SK-N-MC (cell line): ENCODE results near the gene BRD3.

Source experiments
- EZH2 ChIP-seq: fragments of 200-600 bp; sonication (generic); IDR thresholded peaks from one replicate; pipeline ENCODE4 v1.6.1; 2017; ENCODE audit warnings: antibody characterized with exemption
- POLR2AphosphoS5 ChIP-seq: IDR thresholded peaks from 2 replicates; pipeline ENCODE4 v1.6.1; 2012; ENCODE audit warnings: mild to moderate bottlenecking, low read depth, low read length, borderline replicate concordance

- no peak for TF ChIP-seq POLR2AphosphoS5
- TF ChIP-seq EZH2 = no peak
Measured at GRCh38 chr9:133999851-134000265, 68.0 kb downstream of the BRD3 start.
